ENCODE data around the gene MED8. TPM values are rescaled to one million over a fixed set of nuclear protein-coding genes. Genes with fewer than 3 reads are reported as not detected.
A peak's percentile ranks its signal among the peaks of the same experiment; 100 is the strongest.

The MED8 gene
- total and polyA plus RNA-seq, 7 experiments from 2014 or later, result 14.5 to 53.8 (median 30.1) TPM

GRCh38 chr1:43354471-43354870 lies 35.1 kb downstream of the MED8 start:
- DNase-seq (no peak), ATAC-seq (no peak)
- Histone ChIP-seq H3K9me3 (ENCODE audit: control insufficient read depth in 2 of 3, low read length in 3 of 3) (no peaks in the 10 kb centered on the region), H3K4me3 (ENCODE audit: low read length) (no peak overlapping the region), H3K4me1 (ENCODE audit: control insufficient read depth in 2 of 2, insufficient read depth in 2 of 2, low read length in 2 of 2) (peaks cover 5 to 13% of the 10 kb centered on the region in 2 donors), H3K27me3 (ENCODE audit: control insufficient read depth in 2 of 2, insufficient read depth in 2 of 2, low read length in 2 of 2) (no peaks in the 10 kb centered on the region), H3K36me3 (ENCODE audit: control insufficient read depth in 2 of 3, insufficient read depth in 3 of 3, low read length in 3 of 3) (no peaks in the 10 kb centered on the region), H3K27ac (ENCODE audit: low read depth, low read length) (no peak overlapping the region)
- Mint-ChIP-seq H3K4me1 (peaks cover 16 to 25% (median 20%) of the 10 kb centered on the region in 7 donors), H3K27me3 (no peaks in the 10 kb centered on the region), H3K36me3 (peaks cover 0 to 8% (median 0%) of the 10 kb centered on the region in 5 donors), H3K4me3 (no peak overlapping the region), H3K27ac (peak overlapping the region in 3 of 9 donors; percentile 2 to 10 (median 9)), H3K9me3 (no peaks in the 10 kb centered on the region)
- ChIA-PET POLR2A (interaction anchor here (1.2 kb wide), 1 partner anchor 14 kb away, joined by 4 read pairs; no protein-coding TSS in a partner anchor), CTCF (no interaction called here)
- intact Hi-C loops (cut with micrococcal nuclease), result loop anchor here in 1 of 2 donors (10.0 kb wide), 1 partner anchor 300 kb away; the partner anchor contains the start of gene KDM4A

- POLR2A ChIA-PET, result no interaction called here
- no peak for ATAC-seq
These were observed 36.7 kb downstream of the MED8 start for GRCh38 chr1:43352881-43353280.

GRCh38 chr1:43352351-43352705 lies 37.3 kb downstream of the MED8 start:
- Mint-ChIP-seq H3K36me3 (peaks cover 0 to 5% (median 0%) of the 10 kb centered on the region in 5 donors), H3K27me3 (no peaks in the 10 kb centered on the region), H3K27ac (peak overlapping the region in 3 of 9 donors; percentile 10 to 84 (median 58)), H3K4me1 (peaks cover 8 to 16% (median 9%) of the 10 kb centered on the region in 7 donors), H3K9me3 (no peaks in the 10 kb centered on the region), H3K4me3 (no peak overlapping the region)
- DNase-seq (no peak), ATAC-seq (no peak)
- ChIA-PET CTCF (no interaction called here), POLR2A (no interaction called here)
- intact Hi-C loops (cut with micrococcal nuclease), result loop anchor here in 1 of 2 donors (10.0 kb wide), 1 partner anchor 302 kb away; the partner anchor contains the start of gene KDM4A
- Histone ChIP-seq H3K4me3 (ENCODE audit: low read length) (no peak overlapping the region), H3K36me3 (ENCODE audit: control insufficient read depth in 2 of 3, insufficient read depth in 3 of 3, low read length in 3 of 3) (no peaks in the 10 kb centered on the region), H3K27ac (ENCODE audit: low read depth, low read length) (no peak overlapping the region), H3K27me3 (ENCODE audit: control insufficient read depth in 2 of 2, insufficient read depth in 2 of 2, low read length in 2 of 2) (no peaks in the 10 kb centered on the region), H3K4me1 (ENCODE audit: control insufficient read depth in 2 of 2, insufficient read depth in 2 of 2, low read length in 2 of 2) (peaks cover 0 to 4% of the 10 kb centered on the region in 2 donors), H3K9me3 (ENCODE audit: control insufficient read depth in 2 of 3, low read length in 3 of 3) (no peaks in the 10 kb centered on the region)

More at GRCh38 chr1:43352881-43353280, 36.7 kb downstream of the MED8 start:
- no peaks in the 10 kb centered on the region for H3K27me3 ChIP-seq (ENCODE audit: control insufficient read depth in 2 of 2, insufficient read depth in 2 of 2, low read length in 2 of 2)
- H3K9me3 ChIP-seq (ENCODE audit: control insufficient read depth in 2 of 3, low read length in 3 of 3), result no peaks in the 10 kb centered on the region
- H3K36me3 Mint-ChIP-seq, result peaks cover 0 to 5% (median 0%) of the 10 kb centered on the region in 5 donors
- H3K4me3 ChIP-seq (ENCODE audit: low read length), result no peak overlapping the region
- H3K4me1 ChIP-seq (ENCODE audit: control insufficient read depth in 2 of 2, insufficient read depth in 2 of 2, low read length in 2 of 2), result peaks cover 0 to 4% of the 10 kb centered on the region in 2 donors
- CTCF ChIA-PET, result no interaction called here
- no peak overlapping the region for H3K4me3 Mint-ChIP-seq
- no peaks in the 10 kb centered on the region for H3K9me3 Mint-ChIP-seq
- no peaks in the 10 kb centered on the region for H3K36me3 ChIP-seq (ENCODE audit: control insufficient read depth in 2 of 3, insufficient read depth in 3 of 3, low read length in 3 of 3)
- peaks cover 9 to 19% (median 11%) of the 10 kb centered on the region in 7 donors for H3K4me1 Mint-ChIP-seq
- no peaks in the 10 kb centered on the region for H3K27me3 Mint-ChIP-seq
- H3K27ac Mint-ChIP-seq, result peak overlapping the region in 2 of 9 donors; percentile 64 to 84
- H3K27ac ChIP-seq (ENCODE audit: low read depth, low read length), result no peak overlapping the region
- DNase-seq, result no peak
- intact Hi-C loops (cut with micrococcal nuclease), result loop anchor here in 1 of 2 donors (10.0 kb wide), 1 partner anchor 302 kb away; the partner anchor contains the start of gene KDM4A

- Histone ChIP-seq H3K36me3 (ENCODE audit: control insufficient read depth in 2 of 3, insufficient read depth in 3 of 3, low read length in 3 of 3) (no peaks in the 10 kb centered on the region), H3K4me3 (ENCODE audit: low read length) (no peak overlapping the region), H3K4me1 (ENCODE audit: control insufficient read depth in 2 of 2, insufficient read depth in 2 of 2, low read length in 2 of 2) (peaks cover 0 to 4% of the 10 kb centered on the region in 2 donors), H3K27ac (ENCODE audit: low read depth, low read length) (no peak overlapping the region), H3K9me3 (ENCODE audit: control insufficient read depth in 2 of 3, low read length in 3 of 3) (no peaks in the 10 kb centered on the region), H3K27me3 (ENCODE audit: control insufficient read depth in 2 of 2, insufficient read depth in 2 of 2, low read length in 2 of 2) (no peaks in the 10 kb centered on the region)
- Mint-ChIP-seq H3K27me3 (no peaks in the 10 kb centered on the region), H3K36me3 (peaks cover 0 to 1% (median 0%) of the 10 kb centered on the region in 5 donors), H3K4me3 (no peak overlapping the region), H3K4me1 (peaks cover 8 to 13% (median 9%) of the 10 kb centered on the region in 7 donors), H3K27ac (peak overlapping the region in 6 of 9 donors; percentile 25 to 84 (median 51)), H3K9me3 (no peaks in the 10 kb centered on the region)
- CTCF ChIA-PET, result no interaction called here
- intact Hi-C loops (cut with micrococcal nuclease), result loop anchor here in 1 of 2 donors (10.0 kb wide), 1 partner anchor 303 kb away; the partner anchor contains the start of gene KDM4A
- POLR2A ChIA-PET, result no interaction called here
- DNase-seq (no peak), ATAC-seq (no peak)
These were observed 37.9 kb downstream of the MED8 start for GRCh38 chr1:43351421-43352350.

- Mint-ChIP-seq H3K27me3 (no peaks in the 10 kb centered on the region), H3K4me1 (peaks cover 8 to 12% (median 9%) of the 10 kb centered on the region in 7 donors), H3K36me3 (peaks cover 0 to under 1% (median 0%) of the 10 kb centered on the region in 5 donors), H3K4me3 (no peak overlapping the region), H3K27ac (peak overlapping the region in 6 of 9 donors; percentile 25 to 86 (median 64)), H3K9me3 (no peaks in the 10 kb centered on the region)
- H3K36me3 ChIP-seq (ENCODE audit: control insufficient read depth in 2 of 3, insufficient read depth in 3 of 3, low read length in 3 of 3), result no peaks in the 10 kb centered on the region
- H3K4me3 ChIP-seq (ENCODE audit: low read length), result no peak overlapping the region
- intact Hi-C loops (cut with micrococcal nuclease), result loop anchor here in 1 of 2 donors (10.0 kb wide), 1 partner anchor 304 kb away; the partner anchor contains the start of gene KDM4A
- no peaks in the 10 kb centered on the region for H3K9me3 ChIP-seq (ENCODE audit: control insufficient read depth in 2 of 3, low read length in 3 of 3)
- POLR2A ChIA-PET, result interaction anchor here (0.7 kb wide), 1 partner anchor 13 kb away, joined by 3 read pairs; no protein-coding TSS in a partner anchor
- ATAC-seq, result no peak
- no peaks in the 10 kb centered on the region for H3K27me3 ChIP-seq (ENCODE audit: control insufficient read depth in 2 of 2, insufficient read depth in 2 of 2, low read length in 2 of 2)
- H3K27ac ChIP-seq (ENCODE audit: low read depth, low read length), result no peak overlapping the region
- CTCF ChIA-PET, result no interaction called here
- DNase-seq, result no peak
- peaks cover 0 to 4% of the 10 kb centered on the region in 2 donors for H3K4me1 ChIP-seq (ENCODE audit: control insufficient read depth in 2 of 2, insufficient read depth in 2 of 2, low read length in 2 of 2)
These were observed 38.6 kb downstream of the MED8 start for GRCh38 chr1:43350976-43351375.

GRCh38 chr1:43349594-43350306 lies 39.9 kb downstream of the MED8 start:
- ChIA-PET POLR2A (no interaction called here), CTCF (no interaction called here)
- Mint-ChIP-seq H3K4me3 (peak overlapping the region; percentile 68 to 89 (median 79)), H3K4me1 (peaks cover 8 to 11% (median 9%) of the 10 kb centered on the region in 7 donors), H3K27me3 (no peaks in the 10 kb centered on the region), H3K9me3 (no peaks in the 10 kb centered on the region), H3K27ac (peak overlapping the region; percentile 60 to 97 (median 94)), H3K36me3 (no peaks in the 10 kb centered on the region)
- ATAC-seq (no peak), DNase-seq (no peak)
- H3K4me1 ChIP-seq (ENCODE audit: control insufficient read depth in 2 of 2, insufficient read depth in 2 of 2, low read length in 2 of 2), result peaks cover 0 to 4% of the 10 kb centered on the region in 2 donors
- H3K27ac ChIP-seq (ENCODE audit: low read depth, low read length), result peak overlapping the region; percentile 79
- H3K4me3 ChIP-seq (ENCODE audit: low read length), result peak overlapping the region; percentile 35
- intact Hi-C loops (cut with micrococcal nuclease), result loop anchor here in 1 of 2 donors (1.0 to 10.0 kb wide), 3 partner anchors 9 to 305 kb away; partner anchors contain the start of genes CDC20, ELOVL1 and KDM4A
- H3K36me3 ChIP-seq (ENCODE audit: control insufficient read depth in 2 of 3, insufficient read depth in 3 of 3, low read length in 3 of 3), result no peaks in the 10 kb centered on the region
- H3K27me3 ChIP-seq (ENCODE audit: control insufficient read depth in 2 of 2, insufficient read depth in 2 of 2, low read length in 2 of 2), result no peaks in the 10 kb centered on the region
- H3K9me3 ChIP-seq (ENCODE audit: control insufficient read depth in 2 of 3, low read length in 3 of 3), result no peaks in the 10 kb centered on the region

Data from naive thymus-derived CD4-positive, alpha-beta T cell (primary cell).